ENCODE data around the gene SERPINH1.

The SERPINH1 gene

GRCh38 chr11:75547177-75547576, 14.9 kb upstream of the SERPINH1 start:
- no peak for TF ChIP-seq CTCF (conservative IDR thresholded peaks at IDR 0.05; ENCODE audit: control insufficient read depth, insufficient read depth, low read depth, low read length)
- no peak overlapping the region for H3K4me3 ChIP-seq (ENCODE audit: control insufficient read depth, low read depth, low read length)
- DNase-seq (ENCODE audit: low read depth): no peak

- peak; percentile 85 for TF ChIP-seq CTCF (conservative IDR thresholded peaks at IDR 0.05; ENCODE audit: control insufficient read depth, insufficient read depth, low read depth, low read length)
- no peak overlapping the region for H3K4me3 ChIP-seq (ENCODE audit: control insufficient read depth, low read depth, low read length)
- peak; percentile 68 for DNase-seq (ENCODE audit: low read depth)
Observed at GRCh38 chr11:75547617-75548058, 14.4 kb upstream of the SERPINH1 start.

GRCh38 chr11:75548595-75549272, 13.3 kb upstream of the SERPINH1 start:
- H3K4me3 ChIP-seq (ENCODE audit: control insufficient read depth, low read depth, low read length): no peak overlapping the region
- TF ChIP-seq CTCF (conservative IDR thresholded peaks at IDR 0.05; ENCODE audit: control insufficient read depth, insufficient read depth, low read depth, low read length): no peak
- DNase-seq (ENCODE audit: low read depth): no peak

- no peak for DNase-seq (ENCODE audit: low read depth)
- H3K4me3 ChIP-seq (ENCODE audit: control insufficient read depth, low read depth, low read length): no peak overlapping the region
- TF ChIP-seq CTCF (conservative IDR thresholded peaks at IDR 0.05; ENCODE audit: control insufficient read depth, insufficient read depth, low read depth, low read length): no peak
Observed at GRCh38 chr11:75549370-75549958, 12.6 kb upstream of the SERPINH1 start.

- no peak for TF ChIP-seq CTCF (conservative IDR thresholded peaks at IDR 0.05; ENCODE audit: control insufficient read depth, insufficient read depth, low read depth, low read length)
- H3K4me3 ChIP-seq (ENCODE audit: control insufficient read depth, low read depth, low read length): no peak overlapping the region
- DNase-seq (ENCODE audit: low read depth): no peak
Observed at GRCh38 chr11:75553182-75553581, 8.9 kb upstream of the SERPINH1 start.

- DNase-seq (ENCODE audit: low read depth): no peak
- TF ChIP-seq CTCF (conservative IDR thresholded peaks at IDR 0.05; ENCODE audit: control insufficient read depth, insufficient read depth, low read depth, low read length): no peak
- no peak overlapping the region for H3K4me3 ChIP-seq (ENCODE audit: control insufficient read depth, low read depth, low read length)
Observed at GRCh38 chr11:75553889-75554257, 8.2 kb upstream of the SERPINH1 start.
